IMR-90 (cell line): ENCODE results near the gene COLGALT1. TPM values are rescaled to one million over a fixed set of nuclear protein-coding genes. Genes with fewer than 3 reads are reported as not detected.

Source experiments
- ATAC-seq: fragments of 200-7000 bp; cut with Tn5 transposase; 2 replicates; pipeline ENCODE4 v1.9.1; 2020; ENCODE audit warnings: low read depth, mild to moderate bottlenecking, moderate library complexity
- BruUV-seq: library from RNA; stranded (reverse); fragments of 400-500 nt; replicated peaks from 2 replicates; lab custom pipeline; 2021; lab: Mats Ljungman, UMichigan
- CTCF ChIA-PET: fragments of 300-600 bp; formaldehyde crosslinking; extraction: SDS; loops from one replicate; lab custom pipeline; 2021; ENCODE audit warnings: antibody characterized with exemption; lab: Yijun Ruan, JAX
- POLR2A ChIA-PET: fragments of 300-600 bp; sonication (Branson Sonifier 250); formaldehyde crosslinking; loops from one replicate; lab custom pipeline; 2022; ENCODE audit warnings: antibody characterized with exemption; ENCODE audit not compliant: unreplicated experiment; lab: Charles Lee
- DNase-seq: peaks from one replicate; pipeline ENCODE4 v3.0.0; 2013
- H2AFZ ChIP-seq: replicated peaks from 2 replicates; pipeline ENCODE3; 2013; ENCODE audit warnings: low read length, mild to moderate bottlenecking; ENCODE audit not compliant: poor library complexity
- H2AK5ac ChIP-seq: 2 replicates; pipeline ENCODE4 v1.6.1; 2013; ENCODE audit warnings: low read depth, low read length, inconsistent platforms
- H2AK9ac ChIP-seq: replicated peaks from 2 replicates; pipeline ENCODE3; 2013; ENCODE audit warnings: mild to moderate bottlenecking, low read depth, low read length, moderate library complexity; ENCODE audit not compliant: poor library complexity
- H2BK120ac ChIP-seq: 2 replicates; pipeline ENCODE4 v1.6.1; 2013; ENCODE audit warnings: low read depth, low read length, inconsistent platforms
- H2BK15ac ChIP-seq: 3 replicates; pipeline ENCODE4 v1.6.1; 2013; ENCODE audit warnings: low read depth, low read length, inconsistent platforms
- H2BK20ac ChIP-seq: 2 replicates; pipeline ENCODE4 v1.6.1; 2013; ENCODE audit warnings: low read depth, mild to moderate bottlenecking, inconsistent platforms, low read length, moderate library complexity
- H2BK5ac ChIP-seq: 2 replicates; pipeline ENCODE4 v1.6.1; 2013; ENCODE audit warnings: mild to moderate bottlenecking, low read depth, low read length, inconsistent platforms; ENCODE audit not compliant: poor library complexity, severe bottlenecking
- H3K14ac ChIP-seq: replicated peaks from 2 replicates; pipeline ENCODE4 v1.6.1; 2013; ENCODE audit warnings: low read depth, low read length, inconsistent platforms
- H3K18ac ChIP-seq: 2 replicates; pipeline ENCODE4 v1.6.1; 2013; ENCODE audit warnings: low read depth, low read length, control low read depth
- H3K23ac ChIP-seq: 2 replicates; pipeline ENCODE4 v1.6.1; 2013; ENCODE audit warnings: low read depth, low read length, inconsistent platforms
- H3K27ac ChIP-seq: 2 replicates; pipeline ENCODE4 v1.5.1; 2013; ENCODE audit warnings: mild to moderate bottlenecking, control low read depth, low read length; ENCODE audit not compliant: insufficient read depth
- H3K27me3 ChIP-seq: 2 replicates; pipeline ENCODE4 v1.6.1; 2013; ENCODE audit warnings: low read length; ENCODE audit not compliant: control insufficient read depth, insufficient read depth
- H3K36me3 ChIP-seq: 2 replicates; pipeline ENCODE4 v1.6.1; 2013; ENCODE audit warnings: low read length, mixed read lengths; ENCODE audit not compliant: control insufficient read depth, insufficient read depth
- H3K4ac ChIP-seq: 2 replicates; pipeline ENCODE4 v1.6.1; 2013; ENCODE audit warnings: low read depth, low read length, inconsistent platforms
- H3K4me1 ChIP-seq: 2 replicates; pipeline ENCODE4 v1.6.1; 2013; ENCODE audit warnings: low read length, mixed read lengths; ENCODE audit not compliant: control insufficient read depth, insufficient read depth
- H3K4me2 ChIP-seq: 2 replicates; pipeline ENCODE4 v1.6.1; 2013; ENCODE audit warnings: low read depth, mild to moderate bottlenecking, control low read depth, low read length, moderate library complexity
- H3K4me3 ChIP-seq: 2 replicates; pipeline ENCODE4 v1.5.1; 2013; ENCODE audit warnings: low read depth, mild to moderate bottlenecking, control low read depth, low read length, moderate library complexity; ENCODE audit not compliant: insufficient read depth
- H3K56ac ChIP-seq: 2 replicates; pipeline ENCODE4 v1.6.1; 2013; ENCODE audit warnings: low read length, inconsistent platforms; ENCODE audit not compliant: insufficient read depth; ENCODE audit errors: extremely low read depth
- H3K79me1 ChIP-seq, 2 experiments: 2 replicates each; pipeline ENCODE4 v1.6.1; 2013; ENCODE audit warnings: low read length in 2 of 2, inconsistent platforms in 1 of 2, low read depth in 1 of 2
- H3K9ac ChIP-seq: 2 replicates; pipeline ENCODE4 v1.6.1; 2013; ENCODE audit warnings: low read depth, low read length, control low read depth
- H3K9me1 ChIP-seq: 2 replicates; pipeline ENCODE4 v1.6.1; 2013; ENCODE audit warnings: low read length, inconsistent platforms; ENCODE audit not compliant: insufficient read depth
- H3K9me3 ChIP-seq: 2 replicates; pipeline ENCODE4 v1.6.1; 2013; ENCODE audit warnings: low read length; ENCODE audit not compliant: control insufficient read depth, insufficient read depth
- H4K20me1 ChIP-seq: 2 replicates; pipeline ENCODE4 v1.6.1; 2013; ENCODE audit warnings: low read length, inconsistent platforms; ENCODE audit not compliant: insufficient read depth
- H4K5ac ChIP-seq: 2 replicates; pipeline ENCODE4 v1.6.1; 2013; ENCODE audit warnings: mild to moderate bottlenecking, low read depth, low read length, control low read depth
- H4K8ac ChIP-seq, 2 experiments: 2 replicates each; pipeline ENCODE4 v1.6.1; 2013; ENCODE audit warnings: low read depth in 2 of 2, low read length in 2 of 2, control low read depth in 1 of 2, inconsistent platforms in 1 of 2
- H4K91ac ChIP-seq: 2 replicates; pipeline ENCODE4 v1.6.1; 2013; ENCODE audit warnings: low read depth, low read length, inconsistent platforms; ENCODE audit not compliant: insufficient read depth
- BHLHE40 ChIP-seq: fragments of 150-350 bp; IDR thresholded peaks from 2 replicates; pipeline ENCODE4 v1.6.1; 2016; ENCODE audit warnings: mild to moderate bottlenecking, low read depth, low read length
- CEBPB ChIP-seq: IDR thresholded peaks from 2 replicates; pipeline ENCODE4 v1.6.1; 2012; ENCODE audit warnings: low read depth, low read length, improper control_type of control experiment
- CHD1 ChIP-seq: IDR thresholded peaks from 2 replicates; pipeline ENCODE4 v1.6.1; 2012; ENCODE audit warnings: low read depth, low read length, improper control_type of control experiment
- CTCF ChIP-seq: conservative IDR thresholded peaks from 2 replicates; pipeline ENCODE4 v1.5.1; 2012; ENCODE audit warnings: mild to moderate bottlenecking, low read depth, low read length, improper control_type of control experiment
- ELK1 ChIP-seq: fragments of 150-350 bp; IDR thresholded peaks from 2 replicates; pipeline ENCODE4 v1.6.1; 2016; ENCODE audit warnings: low read depth, mild to moderate bottlenecking, low read length, moderate library complexity, borderline replicate concordance
- FOS ChIP-seq: fragments of 150-350 bp; IDR thresholded peaks from 2 replicates; pipeline ENCODE4 v1.6.1; 2016; ENCODE audit warnings: low read depth, low read length
- MAFK ChIP-seq: IDR thresholded peaks from 2 replicates; pipeline ENCODE4 v1.6.1; 2012; ENCODE audit warnings: low read depth, low read length, improper control_type of control experiment
- MAZ ChIP-seq: IDR thresholded peaks from 2 replicates; pipeline ENCODE4 v1.6.1; 2012; ENCODE audit warnings: low read depth, mild to moderate bottlenecking, low read length, improper control_type of control experiment, moderate library complexity, borderline replicate concordance
- MXI1 ChIP-seq: IDR thresholded peaks from 2 replicates; pipeline ENCODE4 v1.6.1; 2012; ENCODE audit warnings: low read depth, mild to moderate bottlenecking, low read length, moderate library complexity, borderline replicate concordance
- NFE2L2 ChIP-seq: fragments of 150-350 bp; IDR thresholded peaks from 2 replicates; pipeline ENCODE4 v1.6.1; 2016; ENCODE audit warnings: low read depth, mild to moderate bottlenecking, low read length
- POLR2A ChIP-seq: IDR thresholded peaks from 2 replicates; pipeline ENCODE4 v1.6.1; 2012; ENCODE audit warnings: mild to moderate bottlenecking, low read depth, low read length
- RAD21 ChIP-seq: IDR thresholded peaks from 2 replicates; pipeline ENCODE4 v1.6.1; 2012; ENCODE audit warnings: low read length, improper control_type of control experiment
- RCOR1 ChIP-seq: IDR thresholded peaks from 2 replicates; pipeline ENCODE4 v1.6.1; 2012; ENCODE audit warnings: mild to moderate bottlenecking, low read length, improper control_type of control experiment; ENCODE audit not compliant: insufficient replicate concordance
- RFX5 ChIP-seq: IDR thresholded peaks from 2 replicates; pipeline ENCODE4 v1.8.0; 2012; ENCODE audit warnings: low read depth, mild to moderate bottlenecking, low read length, moderate library complexity
- SMC3 ChIP-seq: fragments of 150-350 bp; IDR thresholded peaks from 2 replicates; pipeline ENCODE4 v1.6.1; 2016; ENCODE audit warnings: low read depth, mild to moderate bottlenecking, antibody characterized with exemption, low read length, moderate library complexity
- USF2 ChIP-seq: fragments of 150-350 bp; IDR thresholded peaks from 2 replicates; pipeline ENCODE4 v1.6.1; 2017; ENCODE audit warnings: mild to moderate bottlenecking, antibody characterized with exemption, low read length, low read depth
- WGBS, 2 experiments: methylation state at CpG; one replicate each; pipeline versions ENCODE4 v1.1.5 to v1.1.7; 2013; ENCODE audit warnings: missing lambda C conversion rate in 2 of 2; ENCODE audit not compliant: insufficient read length in 1 of 2; ENCODE audit errors: extremely low coverage in 2 of 2; 5-methylcytosine and 5-hydroxymethylcytosine counted together
- dilution Hi-C: fragments of 300-500 bp; cut with HindIII; formaldehyde crosslinking; loops from one replicate; pipeline ENCODE4 v1.14.3; 2018; ENCODE audit warnings: low sequenced_read_pairs; ENCODE audit not compliant: unreplicated experiment
- in situ Hi-C: fragments of 300-500 bp; cut with MboI; formaldehyde crosslinking; loops from 3 replicates; pipeline ENCODE4 v1.14.3; 2019; ENCODE audit warnings: low sequenced_read_pairs, inconsistent platforms, mixed read lengths
- intact Hi-C: fragments of 100-400 bp; cut with micrococcal nuclease; formaldehyde crosslinking; loops from 2 replicates; pipeline ENCODE4 v1.10.0; 2022
- polyA plus RNA-seq, 3 experiments: library from polyadenylated mRNA; depleted of rRNA; stranded (reverse); fragments of >200 nt; gene quantifications; 2 replicates each; pipeline ENCODE4 v1.2.3, GENCODE V29; 2012; ENCODE audit warnings: low replicate concordance in 1 of 3
- total RNA-seq: library from RNA; depleted of rRNA; stranded (reverse); fragments of >200 nt; gene quantifications from 2 replicates; pipeline ENCODE4 v1.2.3, GENCODE V29; 2012

COLGALT1 gene
- total and polyA plus RNA-seq, 2 of the 4 experiments (the other 2 are of a cell fraction), result 77.1 to 117 TPM

GRCh38 chr19:17565611-17566010, 10.2 kb downstream of the COLGALT1 start:
- intact Hi-C loops (no loop called here), in situ Hi-C loops (no loop called here), dilution Hi-C loops (no loop called here)
- no peak overlapping the region for H3K14ac ChIP-seq
- H2AFZ ChIP-seq, result no peak overlapping the region
- peaks cover 3% of the 10 kb centered on the region for H4K20me1 ChIP-seq
- no peak overlapping the region for H3K4me2 ChIP-seq
- H3K4me1 ChIP-seq, result peaks cover 5% of the 10 kb centered on the region
- no peak overlapping the region for H2BK5ac ChIP-seq
- H3K23ac ChIP-seq, result no peak overlapping the region
- no peak overlapping the region for H3K4me3 ChIP-seq
- H3K18ac ChIP-seq, result no peak overlapping the region
- H2BK120ac ChIP-seq, result no peak overlapping the region
- H4K8ac ChIP-seq, result no peak overlapping the region
- no peak overlapping the region for H4K91ac ChIP-seq
- H3K9me1 ChIP-seq, result no peaks in the 10 kb centered on the region
- peaks cover 10 to 31% of the 10 kb centered on the region in 2 experiments for H3K79me1 ChIP-seq
- no peak overlapping the region for H3K56ac ChIP-seq
- no CpG with 5 or more reads among the region's 3 CpGs for WGBS, 2 experiments
- H4K5ac ChIP-seq, result no peak overlapping the region
- H3K27me3 ChIP-seq, result no peaks in the 10 kb centered on the region
- H2AK5ac ChIP-seq, result no peak overlapping the region
- TF ChIP-seq BHLHE40 (no peak), MAZ (no peak), MXI1 (no peak), MAFK (no peak), SMC3 (no peak), ELK1 (no peak), RCOR1 (no peak), CEBPB (no peak), FOS (no peak), USF2 (no peak), CHD1 (no peak), NFE2L2 (no peak), CTCF (no peak), POLR2A (no peak), RFX5 (no peak), RAD21 (no peak)
- no peak overlapping the region for H3K9ac ChIP-seq
- no TSS peak for BruUV-seq
- peak; percentile 13 for DNase-seq
- ATAC-seq, result peak; percentile 72
- CTCF ChIA-PET, result no interaction called here
- no peak overlapping the region for H3K4ac ChIP-seq
- no peaks in the 10 kb centered on the region for H3K9me3 ChIP-seq
- H2AK9ac ChIP-seq, result no peak overlapping the region
- H2BK20ac ChIP-seq, result no peak overlapping the region
- POLR2A ChIA-PET, result no interaction called here
- H3K27ac ChIP-seq, result no peak overlapping the region; the same call in 1 of the 2 replicates
- H2BK15ac ChIP-seq, result no peak overlapping the region
- peaks cover 45% of the 10 kb centered on the region for H3K36me3 ChIP-seq
